Left colon (tissue), 2 donors: Measurements from ENCODE around the gene CDH23. TPM values are rescaled to one million over a fixed set of nuclear protein-coding genes. Genes with fewer than 3 reads are reported as not detected.
A peak's percentile ranks its signal among the peaks of the same experiment; 100 is the strongest.

Experiments
- ATAC-seq: fragments of 200-7000 bp; cut with Tn5 transposase; one replicate; pipeline ENCODE4 v1.9.1; 2020; ENCODE audit warnings: mild to moderate bottlenecking, moderate library complexity
- DNase-seq, 2 donors: peaks; one replicate each; pipeline ENCODE4 v3.0.0-alpha.2; 2020
- intact Hi-C, 2 donors: fragments of 100-400 bp; cut with DNase I in 1 of 2; cut with micrococcal nuclease in 1 of 2; formaldehyde crosslinking; loops; one replicate each; pipeline versions ENCODE4 v1.11.2 to v1.14.0; 2022; cut with DNase I, micrococcal nuclease
- total RNA-seq, 2 donors: library from RNA; stranded (reverse); fragmentation: NEBNext Ultra II Directional; extraction: Animal tissue kit (Norgen Biotek cat#: 25700); gene quantifications; one replicate each; pipeline ENCODE4 v1.2.1, GENCODE V29; 2021
- donor health status: DM: no; HTN: no; CAD: no.
- donor health status: DM: yes; HTN: yes; CAD: no.

CDH23 gene
- total RNA-seq, 2 donors from 2014 or later: 2.2 to 2.5 TPM

DNA sequence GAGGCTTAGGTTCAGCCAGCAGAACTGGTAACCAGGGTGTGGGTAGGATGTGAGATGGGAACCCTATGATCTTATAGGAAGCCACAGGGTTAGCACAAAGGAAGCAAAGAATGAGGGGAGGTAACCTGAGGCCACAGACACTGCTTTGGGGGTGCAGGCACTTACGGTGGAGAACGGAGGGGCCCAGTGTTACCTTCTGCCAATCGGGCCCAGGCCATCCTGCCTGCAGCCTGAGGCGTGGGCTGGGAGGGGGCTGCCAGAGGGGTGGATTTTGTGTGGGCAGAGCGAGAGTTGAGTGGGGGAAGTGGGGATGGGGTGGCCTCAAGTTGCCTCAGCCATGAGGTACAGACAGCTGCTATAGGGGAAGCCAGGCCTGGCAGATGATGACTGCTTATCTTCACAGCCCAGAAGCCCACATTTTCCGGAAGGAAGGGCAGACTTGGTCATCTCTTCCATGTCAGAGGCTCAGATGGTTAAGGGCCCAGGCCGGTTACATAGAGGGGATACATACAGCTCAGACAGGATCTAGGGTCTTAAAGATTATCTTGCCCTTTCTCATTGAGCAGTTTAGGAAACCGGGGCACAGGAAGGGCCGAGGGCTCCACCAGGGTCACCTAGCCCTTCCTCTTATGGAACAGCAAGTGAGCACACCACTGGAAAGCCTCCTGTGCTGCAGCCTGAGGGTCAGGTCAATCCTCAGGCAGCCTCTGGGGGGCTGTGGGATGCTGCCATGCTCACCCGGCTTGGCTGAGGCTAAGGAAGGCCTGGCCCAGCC lies 401.0 kb downstream of the CDH23 start:
- intact Hi-C loops: no loop called here

DNA sequence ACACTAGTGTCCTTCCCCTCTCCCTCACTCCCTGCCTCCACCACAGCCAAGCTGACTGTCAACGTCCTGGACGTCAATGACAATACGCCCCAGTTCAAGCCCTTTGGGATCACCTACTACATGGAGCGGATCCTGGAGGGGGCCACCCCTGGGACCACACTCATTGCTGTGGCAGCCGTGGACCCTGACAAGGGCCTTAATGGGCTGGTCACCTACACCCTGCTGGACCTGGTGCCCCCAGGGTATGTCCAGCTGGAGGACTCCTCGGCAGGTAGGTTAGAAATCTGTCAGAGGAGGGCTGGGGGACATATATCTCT lies 401.5 kb downstream of the CDH23 start:
- ATAC-seq (no peak), DNase-seq (no peak)
- intact Hi-C loops: no loop called here

More for the DNA sequence above, 401.0 kb downstream of the CDH23 start:
- no peak for ATAC-seq
- no peak for DNase-seq

DNA sequence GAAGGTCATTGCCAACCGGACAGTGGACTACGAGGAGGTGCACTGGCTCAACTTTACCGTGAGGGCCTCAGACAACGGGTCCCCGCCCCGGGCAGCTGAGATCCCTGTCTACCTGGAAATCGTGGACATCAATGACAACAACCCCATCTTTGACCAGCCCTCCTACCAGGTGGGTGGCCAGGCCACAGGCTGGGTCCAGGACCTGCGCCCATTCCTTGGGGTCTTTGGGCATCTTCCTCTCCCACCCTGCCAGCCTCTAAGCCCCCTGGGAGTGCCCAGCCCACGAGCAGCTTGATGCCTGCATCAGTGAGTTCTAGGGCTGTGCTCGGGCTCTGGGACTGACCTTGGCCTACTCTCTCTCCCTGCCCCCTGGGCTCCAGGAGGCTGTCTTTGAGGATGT lies 402.4 kb downstream of the CDH23 start:
- ATAC-seq: no peak
- intact Hi-C loops: no loop called here
- DNase-seq: no peak

DNA sequence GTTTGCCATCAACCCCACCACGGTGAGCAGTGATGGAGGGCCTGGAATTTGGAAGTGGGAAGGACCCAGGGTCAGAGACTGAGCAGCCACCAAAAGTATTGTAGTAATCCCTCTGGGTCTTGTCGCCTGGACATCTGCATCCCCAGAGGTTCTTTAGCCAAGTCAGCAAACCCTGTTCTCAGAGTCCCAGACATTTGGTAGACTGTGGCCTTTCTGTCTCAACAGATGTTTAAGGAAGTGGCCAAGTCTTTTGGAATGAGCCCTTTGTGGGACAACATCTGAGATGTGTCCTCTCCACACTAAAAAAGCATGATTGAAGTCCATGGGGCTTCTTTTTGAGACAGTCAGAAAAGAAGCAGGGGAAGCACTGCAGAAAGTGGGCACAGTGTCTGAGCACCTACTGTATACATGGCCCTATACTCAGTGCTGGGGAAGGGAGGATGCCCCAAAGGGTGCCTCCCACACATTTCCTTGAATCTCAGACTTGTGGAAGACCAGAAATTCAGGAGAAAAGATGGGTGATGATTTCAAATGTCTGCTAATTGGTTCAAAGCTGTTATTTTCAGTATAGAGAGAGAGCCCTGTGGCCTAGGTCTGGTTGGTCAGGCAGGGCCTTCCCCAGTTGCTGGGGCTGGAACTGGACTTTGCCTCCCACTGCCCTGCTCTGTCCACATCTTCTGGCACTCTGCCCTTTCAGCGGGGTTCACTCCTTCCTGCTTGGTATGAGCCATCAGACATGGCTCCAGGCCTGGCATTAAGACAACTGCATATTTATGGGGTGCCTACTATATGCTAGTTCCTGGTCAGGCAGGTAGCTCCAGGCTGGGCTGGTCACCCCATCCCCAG lies 403.1 kb downstream of the CDH23 start:
- DNase-seq (peak; percentile 53 to 60), ATAC-seq (peak; percentile 93)
- intact Hi-C loops: no loop called here

DNA sequence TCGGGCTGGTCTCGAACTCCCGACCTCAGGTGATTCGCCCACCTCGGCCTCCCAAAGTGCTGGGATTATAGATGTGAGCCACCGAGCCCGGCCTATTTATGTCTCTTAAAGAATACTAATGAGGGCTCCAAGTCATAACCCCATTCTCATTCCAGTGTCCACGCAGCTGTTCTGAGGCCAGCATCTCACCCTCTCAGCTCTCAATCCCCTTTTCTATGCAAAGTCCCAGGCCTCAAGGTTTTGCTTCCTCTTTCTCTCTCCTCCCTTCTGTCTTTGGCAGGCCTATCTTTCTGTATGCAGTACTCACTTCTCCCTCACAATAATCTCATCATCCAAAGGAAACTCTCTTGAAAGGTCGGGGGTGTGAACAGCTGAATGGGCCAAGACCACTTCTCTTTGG lies 404.6 kb downstream of the CDH23 start:
- ATAC-seq: no peak
- no peak for DNase-seq
- intact Hi-C loops: no loop called here

DNA sequence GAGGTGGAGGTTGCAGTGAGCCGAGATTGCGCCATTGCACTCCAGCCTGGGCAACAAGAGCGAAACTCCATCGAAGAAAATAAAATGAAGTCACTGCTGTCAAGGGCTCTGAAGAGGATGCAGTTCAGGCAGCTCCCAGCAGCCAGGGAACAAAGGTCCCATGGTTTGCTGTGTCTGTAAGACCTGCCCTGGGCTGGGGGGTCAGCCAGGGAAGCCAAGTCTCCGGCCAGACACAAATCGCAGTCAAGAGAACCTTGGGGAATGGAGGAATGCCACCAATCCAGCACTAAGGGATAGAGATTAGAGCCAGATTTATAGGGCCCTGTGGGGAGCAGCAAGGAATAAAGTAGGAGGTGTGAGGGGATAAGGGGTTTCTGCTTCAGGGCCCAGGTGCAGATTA lies 405.5 kb downstream of the CDH23 start:
- DNase-seq (no peak), ATAC-seq (no peak)
- intact Hi-C loops: no loop called here

DNA sequence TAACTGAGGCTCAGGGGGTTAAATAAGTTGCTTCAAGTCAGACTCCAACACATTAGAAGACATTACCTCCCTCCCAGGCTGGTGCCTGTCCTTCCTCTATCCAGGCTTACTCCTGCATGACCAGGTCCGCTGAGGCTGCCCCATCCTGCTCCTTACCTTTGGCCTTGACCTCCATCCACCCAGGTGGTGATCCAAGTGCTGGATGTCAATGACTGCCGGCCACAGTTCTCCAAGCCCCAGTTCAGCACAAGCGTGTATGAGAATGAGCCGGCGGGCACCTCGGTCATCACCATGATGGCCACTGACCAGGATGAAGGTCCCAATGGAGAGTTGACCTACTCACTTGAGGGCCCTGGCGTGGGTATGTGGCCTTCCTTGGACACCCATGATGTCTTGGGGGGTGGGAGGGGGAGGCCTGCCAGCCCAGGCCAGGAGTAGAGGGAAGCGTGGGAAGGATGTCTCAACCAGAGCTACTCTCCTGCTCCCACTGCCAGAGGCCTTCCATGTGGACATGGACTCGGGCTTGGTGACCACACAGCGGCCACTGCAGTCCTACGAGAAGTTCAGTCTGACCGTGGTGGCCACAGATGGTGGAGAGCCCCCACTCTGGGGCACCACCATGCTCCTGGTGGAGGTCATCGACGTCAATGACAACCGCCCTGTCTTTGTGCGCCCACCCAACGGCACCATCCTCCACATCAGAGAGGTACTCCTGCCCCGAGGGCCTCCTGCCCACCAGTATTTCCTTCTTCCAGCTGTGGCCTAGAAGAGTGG lies 406.2 kb downstream of the CDH23 start:
- DNase-seq (no peak), ATAC-seq (no peak)
- intact Hi-C loops: no loop called here

DNA sequence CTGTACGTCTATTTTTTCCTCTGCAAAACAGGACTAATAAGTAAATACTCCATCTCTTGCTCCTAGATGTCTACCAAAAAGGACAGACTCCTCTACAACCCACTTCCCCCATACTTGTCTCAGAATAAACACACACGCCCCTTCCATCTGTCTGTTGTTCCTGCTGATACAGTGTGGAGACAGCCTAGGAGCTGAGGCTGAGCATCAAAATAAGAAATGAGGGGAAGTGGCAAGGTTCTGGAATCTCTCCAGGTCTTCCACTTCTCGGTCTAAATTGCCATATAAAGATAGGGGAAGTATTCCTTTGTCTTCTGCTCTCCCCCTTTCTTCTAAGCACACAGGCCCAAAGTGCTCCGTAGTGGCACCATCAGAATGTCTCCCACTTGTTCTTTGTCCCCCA lies 407.4 kb downstream of the CDH23 start:
- intact Hi-C loops: no loop called here
- DNase-seq (no peak), ATAC-seq (no peak)

DNA sequence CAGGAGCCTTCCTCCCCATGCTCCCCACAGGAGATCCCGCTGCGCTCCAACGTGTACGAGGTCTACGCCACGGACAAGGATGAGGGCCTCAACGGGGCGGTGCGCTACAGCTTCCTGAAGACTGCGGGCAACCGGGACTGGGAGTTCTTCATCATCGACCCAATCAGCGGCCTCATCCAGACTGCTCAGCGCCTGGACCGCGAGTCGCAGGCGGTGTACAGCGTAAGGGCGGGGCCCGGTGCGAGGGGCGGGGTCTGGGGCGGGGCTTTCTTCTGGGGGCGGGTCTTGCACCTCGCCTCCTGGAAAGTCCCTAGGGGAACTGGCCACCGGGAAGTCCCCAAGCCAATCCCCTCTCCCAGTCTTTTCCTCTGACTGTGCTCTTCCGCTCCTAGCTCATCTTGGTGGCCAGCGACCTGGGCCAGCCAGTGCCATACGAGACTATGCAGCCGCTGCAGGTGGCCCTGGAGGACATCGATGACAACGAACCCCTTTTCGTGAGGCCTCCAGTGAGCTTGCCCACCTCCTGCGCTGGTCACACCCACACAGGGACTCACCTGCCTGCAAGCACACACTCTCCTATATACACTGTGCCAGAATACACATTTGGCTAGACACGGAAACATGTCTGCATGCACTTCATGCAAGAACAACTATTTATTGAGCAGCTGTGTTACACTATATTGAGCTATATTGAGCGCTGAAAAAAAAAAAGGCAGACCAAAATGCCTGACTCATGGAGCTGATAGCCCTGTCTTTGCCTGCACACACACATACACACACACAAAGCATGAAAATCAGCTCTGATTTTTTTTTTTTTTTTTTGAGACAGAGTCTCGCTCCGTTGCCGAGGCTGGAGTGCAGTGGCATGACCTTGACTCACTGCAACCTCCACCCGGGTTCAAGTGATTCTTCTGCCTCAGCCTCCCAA lies 409.3 kb downstream of the CDH23 start:
- peak; percentile 91 for ATAC-seq
- DNase-seq: peak; percentile 69 to 75
- intact Hi-C loops: no loop called here

DNA sequence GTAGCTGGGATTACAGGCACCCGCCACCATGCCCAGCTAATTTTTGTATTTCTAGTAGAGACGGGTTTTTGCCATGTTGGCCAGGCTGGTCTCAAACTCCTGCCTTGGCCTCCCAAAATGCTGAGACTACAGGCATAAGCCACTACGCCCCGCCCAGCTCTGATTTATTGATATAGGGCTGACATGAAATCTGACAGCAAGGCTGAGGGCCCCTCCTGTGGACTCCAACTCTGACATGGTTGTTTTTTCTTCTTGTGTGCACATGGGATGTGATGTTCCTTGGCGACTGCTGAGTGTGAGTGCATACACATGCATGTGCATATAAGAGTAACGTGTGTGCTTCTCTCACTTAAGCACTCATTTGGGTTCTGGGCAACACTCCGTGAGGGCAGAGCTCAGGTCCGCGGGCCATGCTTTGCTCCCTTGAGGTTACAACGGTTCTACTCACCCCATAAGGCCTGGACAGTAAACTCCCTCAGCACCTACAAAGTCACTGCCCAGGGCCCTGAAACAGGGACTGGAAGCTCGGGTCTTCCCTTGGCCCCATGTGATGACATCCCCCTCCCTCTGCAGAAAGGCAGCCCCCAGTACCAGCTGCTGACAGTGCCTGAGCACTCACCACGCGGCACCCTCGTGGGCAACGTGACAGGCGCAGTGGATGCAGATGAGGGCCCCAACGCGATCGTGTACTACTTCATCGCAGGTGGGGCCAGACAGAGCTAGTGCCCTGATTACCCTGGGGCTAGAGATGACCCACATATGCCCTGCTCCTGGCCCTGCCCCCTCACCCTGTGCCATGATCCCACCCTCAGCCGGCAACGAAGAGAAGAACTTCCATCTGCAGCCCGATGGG lies 410.2 kb downstream of the CDH23 start:
- ATAC-seq (no peak), DNase-seq (no peak)
- intact Hi-C loops: no loop called here

DNA sequence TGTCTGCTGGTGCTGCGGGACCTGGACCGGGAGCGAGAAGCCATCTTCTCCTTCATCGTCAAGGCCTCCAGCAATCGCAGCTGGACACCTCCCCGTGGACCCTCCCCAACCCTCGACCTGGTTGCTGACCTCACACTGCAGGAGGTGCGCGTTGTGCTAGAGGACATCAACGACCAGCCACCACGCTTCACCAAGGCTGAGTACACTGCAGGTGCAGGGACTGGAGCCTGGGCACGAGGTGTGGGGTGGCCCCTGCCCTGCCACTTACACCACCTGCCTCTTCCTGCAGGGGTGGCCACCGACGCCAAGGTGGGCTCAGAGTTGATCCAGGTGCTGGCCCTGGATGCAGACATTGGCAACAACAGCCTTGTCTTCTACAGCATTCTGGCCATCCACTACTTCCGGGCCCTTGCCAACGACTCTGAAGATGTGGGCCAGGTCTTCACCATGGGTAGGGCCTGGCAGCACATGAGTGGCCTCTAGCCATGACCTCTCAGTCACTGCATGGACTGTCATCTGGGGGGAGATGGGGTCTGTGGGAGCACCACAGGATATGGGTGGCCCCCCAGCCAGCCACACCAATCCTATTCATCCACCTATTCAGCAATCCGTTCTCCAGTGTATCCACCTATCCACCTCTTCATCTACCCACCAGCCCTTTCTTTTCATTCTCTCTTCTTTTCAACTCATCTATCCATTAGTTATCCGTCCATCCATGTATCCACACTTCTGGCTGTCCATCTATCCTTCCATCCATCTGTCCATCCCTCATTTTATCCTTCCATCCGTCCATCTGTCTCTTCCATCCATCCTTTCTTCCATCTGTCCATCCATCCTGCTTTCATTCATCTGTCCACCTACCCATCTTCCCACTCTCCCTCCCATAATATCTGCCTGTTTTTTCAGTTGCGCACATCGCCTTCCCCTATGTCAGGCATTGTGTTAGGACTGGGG lies 411.1 kb downstream of the CDH23 start:
- DNase-seq (no peak), ATAC-seq (no peak)
- intact Hi-C loops: no loop called here

DNA sequence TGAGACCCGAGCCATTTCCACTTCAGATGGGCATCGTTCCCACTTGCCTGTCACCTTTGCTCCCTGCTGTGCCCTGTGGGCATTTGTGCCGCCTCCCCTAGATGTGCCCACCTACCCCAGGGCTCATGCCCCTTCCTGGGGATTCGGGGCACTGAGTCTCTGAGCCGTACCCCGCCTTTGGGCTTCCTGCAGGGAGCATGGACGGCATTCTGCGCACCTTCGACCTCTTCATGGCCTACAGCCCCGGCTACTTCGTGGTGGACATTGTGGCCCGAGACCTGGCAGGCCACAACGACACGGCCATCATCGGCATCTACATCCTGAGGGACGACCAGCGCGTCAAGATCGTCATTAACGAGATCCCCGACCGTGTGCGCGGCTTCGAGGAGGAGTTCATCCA lies 412.9 kb downstream of the CDH23 start:
- ATAC-seq (no peak), DNase-seq (no peak)
- intact Hi-C loops: loop anchor here (5.0 to 10.0 kb wide), 2 partner anchors 427 to 495 kb away; partner anchors contain the start of gene SLC29A3 (in 2 of the 2)

DNA sequence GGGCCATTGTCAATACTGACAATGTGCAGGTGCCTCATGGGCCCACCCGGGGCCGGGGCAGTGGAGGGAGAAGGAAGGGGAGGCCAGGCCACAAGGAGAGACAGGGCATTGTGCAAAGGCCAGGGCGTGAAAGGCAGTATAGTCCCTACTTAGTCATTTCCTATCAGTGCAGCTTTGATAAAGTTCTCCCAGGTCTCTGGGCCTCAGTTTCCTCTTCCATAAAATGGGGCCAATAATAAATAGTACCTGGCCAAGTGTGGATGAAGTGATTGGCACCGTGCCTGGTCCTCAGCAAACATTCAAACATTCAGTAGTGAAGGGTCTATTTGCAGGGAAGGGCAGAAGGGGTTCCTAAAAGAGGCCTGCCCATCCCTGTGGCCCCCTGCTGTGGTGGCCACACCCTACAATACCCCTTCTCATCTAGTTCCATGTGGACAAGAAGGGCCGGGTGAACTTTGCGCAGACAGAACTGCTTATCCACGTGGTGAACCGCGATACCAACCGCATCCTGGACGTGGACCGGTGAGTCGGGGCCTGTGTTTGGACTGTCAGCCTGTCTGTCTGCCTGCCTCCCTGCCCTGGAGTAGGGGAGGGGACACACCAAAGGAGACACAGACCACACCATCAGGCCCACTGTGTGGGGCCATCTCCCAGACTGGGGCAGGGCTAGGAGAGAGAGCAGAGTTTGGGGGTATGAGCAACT lies 413.5 kb downstream of the CDH23 start:
- ATAC-seq (no peak), DNase-seq (no peak)
- intact Hi-C loops: loop anchor here (5.0 to 10.0 kb wide), 2 partner anchors 428 to 495 kb away; partner anchors contain the start of gene SLC29A3 (in 2 of the 2)

DNA sequence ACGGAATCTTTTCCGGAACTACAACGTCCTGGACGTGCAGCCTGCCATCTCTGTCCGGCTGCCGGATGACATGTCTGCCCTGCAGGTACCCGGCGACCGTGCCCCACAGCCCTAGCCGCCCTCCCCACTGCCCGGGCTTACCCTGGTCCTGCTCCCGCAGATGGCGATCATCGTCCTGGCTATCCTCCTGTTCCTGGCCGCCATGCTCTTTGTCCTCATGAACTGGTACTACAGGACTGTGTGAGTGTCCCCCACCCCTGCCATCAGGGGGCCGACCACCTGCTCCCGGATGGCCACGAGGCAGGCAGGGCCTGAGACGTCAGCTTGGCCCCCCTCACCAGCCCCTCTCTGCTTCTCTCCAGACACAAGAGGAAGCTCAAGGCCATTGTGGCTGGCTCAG lies 414.6 kb downstream of the CDH23 start:
- DNase-seq (no peak), ATAC-seq (no peak)
- intact Hi-C loops: loop anchor here (5.0 to 10.0 kb wide), 2 partner anchors 429 to 497 kb away; partner anchors contain the start of gene SLC29A3 (in 2 of the 2)

DNA sequence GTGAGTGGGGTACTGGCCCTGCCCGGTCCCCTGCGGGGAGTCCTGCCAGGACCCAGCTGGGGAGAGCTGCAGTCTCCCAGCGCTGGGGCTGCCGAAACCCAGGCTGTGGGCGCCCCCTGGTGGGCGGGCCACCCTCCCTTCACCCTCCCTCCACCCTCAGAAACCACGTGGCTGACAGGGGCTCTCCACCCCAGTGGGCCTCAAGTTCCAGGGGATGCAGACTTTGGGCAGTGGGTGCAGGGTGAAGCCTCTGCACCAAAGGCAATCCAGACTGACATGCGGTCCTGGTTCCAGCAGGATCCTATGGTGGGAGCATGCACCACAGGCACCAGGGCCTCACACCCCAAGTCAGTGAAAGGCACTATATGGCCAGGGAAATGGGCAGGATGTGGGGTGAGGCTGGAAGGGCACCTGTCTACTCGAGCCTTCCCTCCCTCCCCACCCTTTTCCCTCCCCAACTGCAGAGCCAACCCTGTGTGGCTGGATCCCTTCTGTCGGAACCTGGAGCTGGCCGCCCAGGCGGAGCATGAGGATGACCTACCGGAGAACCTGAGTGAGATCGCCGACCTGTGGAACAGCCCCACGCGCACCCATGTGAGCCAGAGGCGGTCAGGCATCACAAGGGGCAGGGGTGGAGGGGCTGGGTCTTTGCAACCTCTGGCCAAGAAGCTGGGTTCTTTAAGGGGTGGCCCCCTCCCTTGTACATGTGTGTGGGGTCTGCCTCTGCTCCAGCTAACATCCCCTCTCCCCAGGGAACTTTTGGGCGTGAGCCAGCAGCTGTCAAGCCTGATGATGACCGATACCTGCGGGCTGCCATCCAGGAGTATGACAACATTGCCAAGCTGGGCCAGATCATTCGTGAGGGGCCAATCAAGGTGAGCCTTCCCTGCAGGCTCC lies 415.5 kb downstream of the CDH23 start:
- peak; percentile 89 for ATAC-seq
- DNase-seq: peak; percentile 53 to 82
- intact Hi-C loops: loop anchor here (5.0 to 10.0 kb wide), 2 partner anchors 430 to 497 kb away; partner anchors contain the start of gene SLC29A3 (in 2 of the 2)
